ENCODE data around the gene ZNF777.
"Not testable (repeated sequence)": the region's sequence is repeated elsewhere in the genome, so short reads cannot be mapped to it uniquely, and the experiment has no call there.

Gene ZNF777

DNA sequence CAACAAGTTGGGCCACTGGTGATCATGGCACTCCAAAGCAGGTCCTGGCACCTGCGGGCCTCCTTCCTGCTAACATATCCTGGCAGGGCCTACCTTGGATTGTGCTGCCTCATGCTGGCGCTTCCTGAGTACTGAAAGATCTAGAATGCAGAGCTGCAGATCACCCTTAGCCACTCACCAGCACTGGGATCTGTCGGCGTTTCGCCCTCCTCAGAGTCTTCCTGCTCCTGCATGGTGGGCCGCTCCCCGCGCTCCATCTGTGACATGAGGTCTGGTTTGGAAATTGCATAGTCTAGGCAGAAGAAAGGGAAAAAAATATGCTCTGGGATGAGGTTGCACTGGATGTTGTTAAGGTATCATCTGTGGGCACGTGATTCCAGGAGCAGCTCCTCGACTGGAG is 10.0 kb downstream of the ZNF777 start:
- DNase-seq, result no peak
- no peak overlapping the region for H3K9ac ChIP-seq (ENCODE audit: low read depth, low read length)
- no peak overlapping the region for H3K4me2 ChIP-seq (ENCODE audit: insufficient read depth, low read length)
- H3K36me3 ChIP-seq (ENCODE audit: insufficient read depth, low read length), result peaks cover 81% of the 10 kb centered on the region
- H2AFZ ChIP-seq (ENCODE audit: low read depth, low read length), result no peak overlapping the region
- no peak overlapping the region for H3K27ac ChIP-seq (ENCODE audit: low read length)
- no peaks in the 10 kb centered on the region for H3K4me1 ChIP-seq (ENCODE audit: insufficient read depth, low read length)
- ATAC-seq (ENCODE audit: insufficient read depth, low read depth), result no peak
- peaks cover 4% of the 10 kb centered on the region; the same call in 1 of the 2 replicates for H4K20me1 ChIP-seq (ENCODE audit: insufficient read depth, low read length)
- no peaks in the 10 kb centered on the region for H3K9me3 ChIP-seq (ENCODE audit: insufficient read depth, low read length, severe bottlenecking)
- H3K79me2 ChIP-seq (ENCODE audit: insufficient read depth, low read length), result no peaks in the 10 kb centered on the region
- TF ChIP-seq EZH2 (IDR thresholded peaks at IDR 0.05; ENCODE audit: borderline replicate concordance, low read depth, low read length, severe bottlenecking), result no peak
- TF ChIP-seq CTCF (IDR thresholded peaks at IDR 0.05; ENCODE audit: borderline replicate concordance, extremely low read depth, low read length, poor library complexity, severe bottlenecking), result peak; percentile 9
- H3K4me3 ChIP-seq (ENCODE audit: low read depth in 1 of 2, low read length in 2 of 2), result no peak overlapping the region
- H3K27me3 ChIP-seq (ENCODE audit: insufficient read depth, low read length, poor library complexity), result no peaks in the 10 kb centered on the region

DNA sequence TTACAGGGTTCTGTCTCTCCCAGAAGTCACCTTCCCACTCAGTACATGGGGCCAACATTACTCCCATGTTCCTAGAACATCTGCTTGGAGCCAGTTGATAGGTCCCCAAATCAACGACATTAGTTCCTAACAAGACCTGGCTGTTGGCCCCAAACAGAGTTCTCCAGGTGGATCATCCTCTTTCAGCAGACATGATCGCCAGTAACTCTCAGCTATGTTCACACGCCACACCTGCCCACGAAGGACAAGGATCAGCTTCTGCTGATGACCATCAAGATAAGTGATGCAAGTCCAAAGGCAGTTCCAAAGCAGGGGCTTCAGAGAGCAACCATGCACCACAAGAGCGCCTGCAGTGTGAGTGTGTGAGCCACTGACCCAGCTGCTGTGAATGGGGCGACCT is 11.0 kb downstream of the ZNF777 start:
- H3K36me3 ChIP-seq (ENCODE audit: insufficient read depth, low read length), result peaks cover 78% of the 10 kb centered on the region
- H3K9ac ChIP-seq (ENCODE audit: low read depth, low read length), result no peak overlapping the region
- no peak for DNase-seq
- no peak overlapping the region for H2AFZ ChIP-seq (ENCODE audit: low read depth, low read length)
- no peak for ATAC-seq (ENCODE audit: insufficient read depth, low read depth)
- H3K9me3 ChIP-seq (ENCODE audit: insufficient read depth, low read length, severe bottlenecking), result no peaks in the 10 kb centered on the region
- H4K20me1 ChIP-seq (ENCODE audit: insufficient read depth, low read length), result peaks cover 4% of the 10 kb centered on the region; the same call in 1 of the 2 replicates
- H3K27me3 ChIP-seq (ENCODE audit: insufficient read depth, low read length, poor library complexity), result no peaks in the 10 kb centered on the region
- TF ChIP-seq EZH2 (IDR thresholded peaks at IDR 0.05; ENCODE audit: borderline replicate concordance, low read depth, low read length, severe bottlenecking) (no peak), CTCF (IDR thresholded peaks at IDR 0.05; ENCODE audit: borderline replicate concordance, extremely low read depth, low read length, poor library complexity, severe bottlenecking) (no peak)
- H3K4me3 ChIP-seq (ENCODE audit: low read depth in 1 of 2, low read length in 2 of 2), result no peak overlapping the region
- H3K27ac ChIP-seq (ENCODE audit: low read length), result no peak overlapping the region
- no peak overlapping the region for H3K4me2 ChIP-seq (ENCODE audit: insufficient read depth, low read length)
- H3K79me2 ChIP-seq (ENCODE audit: insufficient read depth, low read length), result no peaks in the 10 kb centered on the region
- no peaks in the 10 kb centered on the region for H3K4me1 ChIP-seq (ENCODE audit: insufficient read depth, low read length)

DNA sequence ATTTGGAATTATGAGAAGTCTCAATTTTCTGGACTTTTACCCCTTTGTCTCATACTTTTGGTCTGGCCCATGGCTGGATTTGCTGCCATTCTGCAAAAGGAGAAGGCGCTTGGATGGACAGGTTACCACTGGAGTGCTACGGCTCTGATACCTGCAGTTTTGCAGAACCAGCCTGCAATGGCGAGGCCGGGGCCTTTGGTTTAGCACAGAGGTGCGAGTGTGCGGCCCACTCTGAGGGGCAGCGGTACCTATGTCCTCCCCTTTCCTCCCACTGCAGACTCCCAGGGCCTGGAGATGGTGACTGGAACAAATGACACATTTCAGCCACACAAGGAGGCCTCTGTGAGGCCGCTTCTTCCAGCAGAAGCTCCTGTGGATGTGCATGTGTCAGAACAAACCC is 11.9 kb downstream of the ZNF777 start:
- H3K36me3 ChIP-seq (ENCODE audit: insufficient read depth, low read length), result peaks cover 74% of the 10 kb centered on the region
- no peaks in the 10 kb centered on the region for H3K79me2 ChIP-seq (ENCODE audit: insufficient read depth, low read length)
- no peak overlapping the region for H3K4me2 ChIP-seq (ENCODE audit: insufficient read depth, low read length)
- ATAC-seq (ENCODE audit: insufficient read depth, low read depth) (no peak), DNase-seq (no peak)
- H4K20me1 ChIP-seq (ENCODE audit: insufficient read depth, low read length), result peaks cover 4% of the 10 kb centered on the region; the same call in 1 of the 2 replicates
- no peaks in the 10 kb centered on the region for H3K27me3 ChIP-seq (ENCODE audit: insufficient read depth, low read length, poor library complexity)
- no peak overlapping the region for H3K27ac ChIP-seq (ENCODE audit: low read length)
- no peaks in the 10 kb centered on the region for H3K9me3 ChIP-seq (ENCODE audit: insufficient read depth, low read length, severe bottlenecking)
- H2AFZ ChIP-seq (ENCODE audit: low read depth, low read length), result no peak overlapping the region
- H3K4me1 ChIP-seq (ENCODE audit: insufficient read depth, low read length), result no peaks in the 10 kb centered on the region
- no peak overlapping the region for H3K4me3 ChIP-seq (ENCODE audit: low read depth in 1 of 2, low read length in 2 of 2)
- no peak overlapping the region for H3K9ac ChIP-seq (ENCODE audit: low read depth, low read length)
- TF ChIP-seq EZH2 (IDR thresholded peaks at IDR 0.05; ENCODE audit: borderline replicate concordance, low read depth, low read length, severe bottlenecking), result no peak
- no peak for TF ChIP-seq CTCF (IDR thresholded peaks at IDR 0.05; ENCODE audit: borderline replicate concordance, extremely low read depth, low read length, poor library complexity, severe bottlenecking)

DNA sequence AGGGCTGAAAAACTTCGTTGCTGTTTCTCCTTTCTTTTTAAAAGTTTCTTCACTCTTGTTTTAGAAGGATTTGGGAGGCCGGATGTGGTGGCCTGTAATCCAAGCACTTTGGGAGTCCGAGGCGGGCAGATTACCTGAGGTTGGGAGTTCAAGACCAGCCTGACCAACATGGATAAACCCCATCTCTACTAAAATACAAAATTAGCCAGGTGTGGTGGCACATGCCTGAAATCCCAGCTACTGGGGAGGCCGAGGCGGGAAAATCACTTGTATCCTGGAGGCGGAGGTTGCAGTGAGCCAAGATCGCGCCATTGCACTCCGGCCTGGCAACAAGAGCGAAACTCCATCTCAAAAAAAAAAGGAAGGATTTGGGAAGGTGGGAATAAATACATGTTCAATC is 14.8 kb downstream of the ZNF777 start:
- not testable (repeated sequence) for H3K9me3 ChIP-seq (ENCODE audit: insufficient read depth, low read length, severe bottlenecking); H3K9ac ChIP-seq (ENCODE audit: low read depth, low read length); H3K27me3 ChIP-seq (ENCODE audit: insufficient read depth, low read length, poor library complexity); H2AFZ ChIP-seq (ENCODE audit: low read depth, low read length); H4K20me1 ChIP-seq (ENCODE audit: insufficient read depth, low read length); H3K27ac ChIP-seq (ENCODE audit: low read length); H3K79me2 ChIP-seq (ENCODE audit: insufficient read depth, low read length); H3K4me1 ChIP-seq (ENCODE audit: insufficient read depth, low read length); H3K4me2 ChIP-seq (ENCODE audit: insufficient read depth, low read length); DNase-seq; ATAC-seq (ENCODE audit: insufficient read depth, low read depth); H3K4me3 ChIP-seq (ENCODE audit: low read depth in 1 of 2, low read length in 2 of 2)
- peaks cover 60% of the 10 kb centered on the region for H3K36me3 ChIP-seq (ENCODE audit: insufficient read depth, low read length)
